Measurements from ENCODE around the gene RBP2.

DNA sequence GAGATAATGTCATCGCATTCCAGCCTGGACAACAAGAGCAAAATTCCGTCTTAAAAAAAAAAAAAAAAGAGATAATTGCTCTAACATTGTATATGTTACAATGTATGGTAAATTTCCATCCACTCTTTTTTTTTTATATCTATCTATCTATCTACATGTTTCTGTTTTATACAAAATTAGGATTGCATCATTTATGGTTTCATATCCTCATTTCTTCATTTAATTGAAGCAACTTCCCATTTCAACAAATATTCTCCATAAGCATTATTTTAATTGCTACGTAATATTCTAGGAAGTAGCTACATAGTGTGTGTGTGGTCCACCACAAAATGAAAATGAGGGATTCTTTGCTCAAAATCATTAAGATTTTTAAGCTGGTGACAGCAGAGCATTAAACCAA is 44.8 kb upstream of the RBP2 start:
- TF ChIP-seq, protein P1, sequence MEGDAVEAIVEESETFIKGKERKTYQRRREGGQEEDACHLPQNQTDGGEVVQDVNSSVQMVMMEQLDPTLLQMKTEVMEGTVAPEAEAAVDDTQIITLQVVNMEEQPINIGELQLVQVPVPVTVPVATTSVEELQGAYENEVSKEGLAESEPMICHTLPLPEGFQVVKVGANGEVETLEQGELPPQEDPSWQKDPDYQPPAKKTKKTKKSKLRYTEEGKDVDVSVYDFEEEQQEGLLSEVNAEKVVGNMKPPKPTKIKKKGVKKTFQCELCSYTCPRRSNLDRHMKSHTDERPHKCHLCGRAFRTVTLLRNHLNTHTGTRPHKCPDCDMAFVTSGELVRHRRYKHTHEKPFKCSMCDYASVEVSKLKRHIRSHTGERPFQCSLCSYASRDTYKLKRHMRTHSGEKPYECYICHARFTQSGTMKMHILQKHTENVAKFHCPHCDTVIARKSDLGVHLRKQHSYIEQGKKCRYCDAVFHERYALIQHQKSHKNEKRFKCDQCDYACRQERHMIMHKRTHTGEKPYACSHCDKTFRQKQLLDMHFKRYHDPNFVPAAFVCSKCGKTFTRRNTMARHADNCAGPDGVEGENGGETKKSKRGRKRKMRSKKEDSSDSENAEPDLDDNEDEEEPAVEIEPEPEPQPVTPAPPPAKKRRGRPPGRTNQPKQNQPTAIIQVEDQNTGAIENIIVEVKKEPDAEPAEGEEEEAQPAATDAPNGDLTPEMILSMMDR (conservative IDR thresholded peaks at IDR 0.05; ENCODE audit: low read length), result no peak
- no peak for TF ChIP-seq EZH2phosphoT487 (IDR thresholded peaks at IDR 0.05; ENCODE audit: borderline replicate concordance, low read depth, low read length)

Data from OCI-LY7 (cell line).